8988T (cell line): ENCODE results near the gene STAM.

ENCODE experiments used
- DNase-seq: peaks from one replicate; pipeline ENCODE4 v3.0.0; 2011

The STAM gene

DNA sequence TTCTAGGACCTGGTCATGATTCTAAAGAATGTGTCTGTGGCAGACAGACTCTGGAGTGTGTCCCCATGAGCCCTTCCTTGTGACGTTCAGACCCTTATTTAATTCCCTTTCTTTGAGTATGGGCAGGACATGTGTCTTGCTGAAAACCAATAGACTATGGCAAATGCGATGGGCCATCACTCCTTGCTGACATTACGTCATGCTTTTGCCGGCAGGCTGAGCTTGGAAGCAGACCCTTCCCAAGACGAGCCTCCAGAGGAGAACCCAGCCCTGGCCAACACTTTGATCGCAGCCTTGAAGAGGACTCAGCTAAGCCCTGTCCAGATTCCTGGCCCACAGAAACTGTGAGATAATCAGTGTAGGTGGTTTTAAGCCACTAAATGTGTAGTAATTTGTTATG lies 89.7 kb downstream of the STAM start:
- no peak for DNase-seq

DNA sequence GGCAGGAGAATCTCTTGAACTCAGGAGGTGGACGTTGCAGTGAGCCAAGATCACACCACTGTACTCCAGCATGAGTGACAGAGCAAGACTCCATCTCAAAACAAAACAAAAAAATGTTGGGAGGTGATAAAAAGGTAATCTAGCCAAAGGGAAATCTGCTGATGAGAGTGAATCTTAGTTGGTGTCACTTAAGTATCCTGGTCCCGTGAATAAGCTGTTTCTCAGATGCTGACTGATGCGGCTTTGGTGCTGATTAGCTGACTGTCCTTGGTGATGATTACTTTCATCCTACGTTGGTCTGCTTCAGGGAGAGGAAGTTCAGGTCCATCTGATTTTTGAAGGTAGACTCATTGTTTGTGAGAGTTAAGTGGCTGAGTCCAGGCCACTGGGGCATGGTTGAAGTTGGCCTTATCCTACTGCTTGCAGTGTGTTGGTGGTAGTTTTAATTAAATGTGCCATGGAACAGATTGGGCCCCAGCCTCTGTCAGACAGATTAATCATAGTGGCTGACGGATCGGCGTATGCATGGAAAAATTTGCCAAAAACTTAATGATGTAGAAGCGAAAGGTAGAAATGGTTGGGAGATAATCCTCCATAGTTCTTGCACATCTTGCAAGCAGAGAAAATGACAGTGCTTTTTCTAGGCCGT lies 90.6 kb downstream of the STAM start:
- no peak for DNase-seq

GRCh38 chr10:17735166-17735941 lies 91.4 kb downstream of the STAM start:
- no peak for DNase-seq

GRCh38 chr10:17736223-17736622 lies 92.3 kb downstream of the STAM start:
- no peak for DNase-seq

GRCh38 chr10:17737027-17737965 lies 93.3 kb downstream of the STAM start:
- DNase-seq, result no peak

DNA sequence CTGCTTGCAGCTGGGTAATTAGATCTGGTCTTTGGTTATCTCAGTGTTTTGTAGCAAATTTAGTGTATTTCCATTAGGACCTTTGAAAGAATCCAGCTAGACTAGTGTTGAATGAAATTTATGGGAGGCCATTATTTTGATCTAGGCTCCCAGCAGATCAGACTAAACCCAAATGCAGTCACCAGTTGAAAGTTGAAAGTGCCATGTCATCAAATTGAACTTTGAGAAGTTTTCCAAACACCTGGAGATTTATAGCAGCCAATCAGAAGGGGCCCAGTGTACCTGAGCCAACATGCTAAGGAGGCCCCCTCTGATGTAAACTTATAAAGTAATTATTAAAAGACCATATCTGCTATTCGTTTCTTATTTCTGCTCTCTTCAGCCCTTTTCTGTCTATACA lies 96.7 kb downstream of the STAM start:
- no peak for DNase-seq

DNA sequence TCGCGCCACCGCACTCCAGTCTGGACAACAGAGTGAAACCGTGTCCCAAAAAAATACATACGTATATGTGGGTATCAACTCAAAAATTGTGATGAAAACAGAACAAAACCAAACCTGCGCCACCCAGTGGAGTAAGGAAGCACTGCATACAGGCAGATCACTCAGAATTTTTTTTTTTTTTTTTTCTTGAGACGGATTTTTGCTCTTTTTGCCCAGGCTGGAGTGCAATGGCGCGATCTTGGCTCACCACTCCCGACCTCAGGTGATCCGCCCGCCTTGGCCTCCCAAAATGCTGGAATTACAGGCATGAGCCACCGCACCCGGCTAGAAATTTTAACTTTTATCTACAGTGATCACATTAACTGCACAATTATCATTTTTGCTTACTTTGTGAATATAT lies 99.0 kb downstream of the STAM start:
- DNase-seq, result no peak

DNA sequence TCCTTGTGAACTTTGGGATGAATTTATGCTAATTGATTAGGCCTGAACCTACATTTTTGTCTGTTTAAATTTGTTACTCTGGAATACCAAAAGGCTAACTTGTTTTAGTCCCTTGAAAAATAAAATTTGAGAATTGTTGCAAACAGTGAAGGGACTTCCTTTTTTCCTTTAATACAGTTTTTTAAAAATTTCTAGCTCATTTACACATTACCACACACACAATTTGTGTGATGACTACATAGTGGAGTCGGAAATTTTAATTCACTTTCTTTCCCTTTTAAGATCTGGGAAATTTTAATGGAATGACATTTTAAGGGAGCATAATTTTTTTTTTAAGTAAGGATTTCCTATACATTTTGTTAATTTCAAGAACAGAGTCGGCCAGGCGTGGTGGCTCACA lies 99.5 kb downstream of the STAM start:
- DNase-seq, result no peak

GRCh38 chr10:17744341-17744861 lies 100.5 kb downstream of the STAM start:
- no peak for DNase-seq

GRCh38 chr10:17747883-17748550 lies 104.1 kb downstream of the STAM start:
- no peak for DNase-seq

- DNase-seq, result no peak
Observed at GRCh38 chr10:17749890-17750289, 105.9 kb downstream of the STAM start.

DNA sequence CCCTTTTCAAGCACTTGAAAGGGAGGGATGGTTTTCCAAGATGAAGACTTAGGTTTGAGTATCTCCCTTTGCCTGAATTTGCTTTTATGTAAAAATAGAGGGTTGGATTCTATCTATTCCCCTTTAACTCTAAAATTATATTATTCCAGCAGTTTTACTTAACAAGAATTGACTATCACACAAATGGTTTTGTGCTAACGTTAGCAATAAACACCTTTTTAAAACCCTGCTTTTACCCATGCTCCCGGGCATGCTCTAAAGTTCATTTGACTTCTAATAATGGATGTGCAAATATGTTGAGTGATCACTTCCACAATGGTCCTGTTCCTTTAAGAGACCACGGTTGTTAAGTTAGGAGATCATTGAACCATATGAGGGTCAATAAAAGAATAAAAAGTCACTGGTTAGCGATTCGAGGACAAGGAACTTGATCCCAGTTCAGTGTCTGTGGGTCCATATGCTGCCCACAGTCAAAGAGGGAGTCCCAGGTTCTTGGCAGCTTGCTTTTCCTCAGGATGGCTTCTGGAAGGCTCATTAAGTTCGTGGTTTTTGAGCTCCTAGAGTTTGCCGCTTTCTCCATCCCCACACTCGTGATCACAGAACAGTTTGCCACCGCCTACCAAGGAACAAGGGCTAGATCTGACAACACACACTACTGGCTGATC lies 108.0 kb downstream of the STAM start, which contains the start of gene TMEM236:
TSS of gene TMEM236 (plus strand) at position 421 of the 665 bp plus-strand sequence. CDS start at position 516, 95 bp downstream.
- no peak for DNase-seq

GRCh38 chr10:17756557-17757217 lies 112.7 kb downstream of the STAM start:
- DNase-seq, result no peak

GRCh38 chr10:17758200-17758599 lies 114.2 kb downstream of the STAM start:
- DNase-seq, result no peak

GRCh38 chr10:17758896-17759295 lies 114.9 kb downstream of the STAM start:
- DNase-seq, result no peak

DNA sequence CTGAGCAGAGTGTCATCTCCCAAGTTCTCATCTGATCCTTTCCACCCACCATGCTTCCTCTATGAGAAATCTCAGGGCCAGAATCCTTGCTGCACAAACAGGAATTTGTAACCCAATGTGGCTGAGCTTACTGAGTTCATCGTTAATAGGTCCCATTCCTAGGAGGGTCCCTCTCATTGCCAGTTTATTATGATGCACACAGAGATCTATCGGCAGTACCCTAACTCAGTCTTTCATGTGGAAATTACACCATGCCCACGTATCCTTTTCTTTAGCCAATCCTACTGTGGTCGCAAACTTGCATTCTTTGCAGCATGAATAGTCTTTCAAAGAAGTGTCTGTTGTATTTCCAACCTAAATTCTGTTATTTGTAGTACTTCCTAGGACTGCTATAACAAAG lies 120.2 kb downstream of the STAM start:
- no peak for DNase-seq

- DNase-seq, result no peak
Observed at GRCh38 chr10:17765602-17766001, 121.7 kb downstream of the STAM start.
